SU-DHL-6 (cell line): Measurements from ENCODE around the gene KRTAP1-5.

Experiments used
- H2AFZ ChIP-seq: fragments of 200-600 bp; sonication (generic); 2 replicates; pipeline ENCODE4 v1.6.1; 2014; ENCODE audit warnings: low read depth, mild to moderate bottlenecking, moderate library complexity, mixed read lengths, antibody characterized with exemption, low read length; ENCODE audit not compliant: severe bottlenecking
- H3F3A ChIP-seq: fragments of 200-600 bp; shearing (Covaris generic); 2 replicates; pipeline ENCODE4 v1.6.0; 2016; ENCODE audit warnings: antibody characterized with exemption, mild to moderate bottlenecking; ENCODE audit not compliant: insufficient read depth
- H3K27ac ChIP-seq: fragments of 200-600 bp; sonication (generic); 2 replicates; pipeline ENCODE4 v1.5.1; 2016; ENCODE audit warnings: low read depth, mild to moderate bottlenecking, low read length, moderate library complexity, mixed read lengths
- H3K27me3 ChIP-seq: fragments of 200-600 bp; sonication (generic), shearing (Covaris generic); 2 replicates; pipeline ENCODE4 v1.6.0; 2014; ENCODE audit warnings: mild to moderate bottlenecking, low read length
- H3K36me3 ChIP-seq: fragments of 200-600 bp; sonication (generic); 2 replicates; pipeline ENCODE4 v1.6.1; 2014; ENCODE audit warnings: mild to moderate bottlenecking, low read length, mixed read lengths
- H3K4me2 ChIP-seq: fragments of 300-600, 200-600 bp; shearing (Covaris generic), sonication (generic); 2 replicates; pipeline ENCODE4 v1.6.0; 2014; ENCODE audit warnings: low read length, low read depth, mild to moderate bottlenecking; ENCODE audit not compliant: poor library complexity, severe bottlenecking
- H3K4me3 ChIP-seq: fragments of 200-600 bp; sonication (generic); 2 replicates; pipeline ENCODE4 v1.5.1; 2014; ENCODE audit warnings: antibody characterized with exemption, low read length, mild to moderate bottlenecking, mixed read lengths; ENCODE audit not compliant: insufficient read depth, poor library complexity, severe bottlenecking
- H3K79me2 ChIP-seq: fragments of 200-600 bp; sonication (generic); 2 replicates; pipeline ENCODE4 v1.6.1; 2014; ENCODE audit warnings: mild to moderate bottlenecking, low read length, moderate library complexity; ENCODE audit not compliant: insufficient read depth
- H3K9ac ChIP-seq: fragments of 200-600 bp; sonication (generic); 2 replicates; pipeline ENCODE4 v1.7.0; 2014; ENCODE audit warnings: mild to moderate bottlenecking, low read length
- H3K9me2 ChIP-seq: fragments of 200-600 bp; sonication (generic); replicated peaks from 2 replicates; pipeline ENCODE4 v1.6.1; 2014; ENCODE audit warnings: low read length; ENCODE audit not compliant: insufficient read depth
- H3K9me3 ChIP-seq: fragments of 200-600 bp; sonication (generic); 2 replicates; pipeline ENCODE4 v1.6.1; 2014; ENCODE audit warnings: low read length, mixed read lengths; ENCODE audit not compliant: insufficient read depth
- H4K20me1 ChIP-seq: fragments of 200-600 bp; sonication (generic); 2 replicates; pipeline ENCODE4 v1.6.1; 2014; ENCODE audit warnings: low read depth, mild to moderate bottlenecking, antibody characterized with exemption, low read length, moderate library complexity, mixed read lengths
- CTCF ChIP-seq: fragments of 200-600 bp; sonication (generic); IDR thresholded peaks from one replicate; pipeline ENCODE4 v1.5.1; 2017; ENCODE audit warnings: antibody characterized with exemption, mild to moderate bottlenecking, low read length, moderate library complexity; ENCODE audit not compliant: insufficient read depth, poor library complexity, severe bottlenecking
- EZH2phosphoT487 ChIP-seq: fragments of 200-600 bp; sonication (generic), shearing (Covaris generic); conservative IDR thresholded peaks from 2 replicates; pipeline ENCODE4 v1.6.1; 2018; ENCODE audit warnings: mild to moderate bottlenecking, antibody characterized with exemption, low read length, moderate library complexity, mixed read lengths

Gene KRTAP1-5

GRCh38 chr17:41026715-41027471 lies at the start of gene KRTAP1-5:
KRTAP1-5 (minus strand) TSS chr17:41027208; CDS start chr17:41027155, 53 bp downstream.
- Histone ChIP-seq H3K4me2 (no peak within 1 kb of the TSS), H3K36me3 (no peaks in the 10 kb centered on the region), H3K79me2 (no peaks in the 10 kb centered on the region), H3K9me2 (no peaks in the 10 kb centered on the region), H3K4me3 (no peak within 1 kb of the TSS), H3K27me3 (no peaks in the 10 kb centered on the region), H2AFZ (no peak within 1 kb of the TSS), H3K9ac (no peak within 1 kb of the TSS), H4K20me1 (no peaks in the 10 kb centered on the region), H3K27ac (no peak within 1 kb of the TSS), H3K9me3 (no peaks in the 10 kb centered on the region), H3F3A (no peaks in the 10 kb centered on the region)
- TF ChIP-seq EZH2phosphoT487 (no peak), CTCF (no peak)

- TF ChIP-seq CTCF (no peak), EZH2phosphoT487 (no peak)
- Histone ChIP-seq H4K20me1 (no peaks in the 10 kb centered on the region), H3K79me2 (no peaks in the 10 kb centered on the region), H3F3A (no peaks in the 10 kb centered on the region), H3K9ac (no peak overlapping the region), H3K9me2 (no peaks in the 10 kb centered on the region), H3K9me3 (no peaks in the 10 kb centered on the region), H3K27ac (no peak overlapping the region), H3K36me3 (no peaks in the 10 kb centered on the region), H2AFZ (no peak overlapping the region), H3K27me3 (no peaks in the 10 kb centered on the region), H3K4me3 (no peak overlapping the region), H3K4me2 (no peak overlapping the region)
Measured at GRCh38 chr17:41076788-41077187, 49.8 kb upstream of the KRTAP1-5 start.

- Histone ChIP-seq H2AFZ (no peak overlapping the region), H3K36me3 (no peaks in the 10 kb centered on the region), H3K27me3 (no peaks in the 10 kb centered on the region), H3F3A (no peaks in the 10 kb centered on the region), H3K9me2 (no peaks in the 10 kb centered on the region), H3K9ac (no peak overlapping the region), H3K27ac (no peak overlapping the region), H3K79me2 (no peaks in the 10 kb centered on the region), H3K4me2 (no peak overlapping the region), H3K9me3 (no peaks in the 10 kb centered on the region), H4K20me1 (no peaks in the 10 kb centered on the region), H3K4me3 (no peak overlapping the region)
- TF ChIP-seq EZH2phosphoT487 (no peak), CTCF (no peak)
Measured at GRCh38 chr17:41073676-41074075, 46.7 kb upstream of the KRTAP1-5 start.
